ENCODE results near the gene TMEM139.

Gene TMEM139

DNA sequence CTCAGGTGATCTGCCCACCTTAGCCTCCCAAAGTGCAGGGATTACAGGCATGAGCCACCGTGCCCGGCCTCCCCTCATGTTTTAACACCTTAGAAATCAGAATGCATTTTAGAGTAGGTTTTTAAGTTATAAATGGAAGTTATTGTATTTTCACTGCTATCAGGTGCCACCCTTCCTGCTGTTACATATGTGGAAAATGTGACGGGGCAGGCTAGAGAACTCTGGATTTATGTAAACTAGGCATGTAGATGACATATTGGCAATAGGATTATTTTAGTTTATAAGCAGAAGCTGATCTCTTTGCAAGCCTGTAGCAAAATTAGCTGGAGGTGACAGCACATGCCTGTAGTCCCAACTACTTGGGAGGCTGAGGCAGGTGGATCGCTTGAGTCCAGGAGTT is 5.5 kb downstream of the TMEM139 start:
- no peak for DNase-seq

DNA sequence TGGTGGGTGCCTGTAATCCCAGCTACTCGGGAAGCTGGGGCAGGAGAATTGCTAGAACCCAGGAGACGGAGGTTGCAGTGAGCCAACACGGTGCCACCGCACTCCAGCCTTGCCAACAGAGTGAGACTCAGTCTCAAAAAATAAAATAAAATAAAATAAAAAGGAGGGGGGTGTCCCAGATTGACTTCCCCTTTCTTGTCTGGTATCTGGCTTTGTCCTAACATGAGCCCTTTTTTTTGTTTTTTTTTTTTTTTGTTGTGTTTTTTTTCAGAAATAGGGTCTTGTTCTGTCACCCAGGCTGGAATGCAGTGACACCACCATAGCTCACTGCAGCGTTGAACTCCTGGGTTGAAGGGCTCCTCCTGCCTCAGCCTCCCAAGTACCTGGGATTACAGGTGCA is 8.1 kb downstream of the TMEM139 start:
- DNase-seq: no peak

DNA sequence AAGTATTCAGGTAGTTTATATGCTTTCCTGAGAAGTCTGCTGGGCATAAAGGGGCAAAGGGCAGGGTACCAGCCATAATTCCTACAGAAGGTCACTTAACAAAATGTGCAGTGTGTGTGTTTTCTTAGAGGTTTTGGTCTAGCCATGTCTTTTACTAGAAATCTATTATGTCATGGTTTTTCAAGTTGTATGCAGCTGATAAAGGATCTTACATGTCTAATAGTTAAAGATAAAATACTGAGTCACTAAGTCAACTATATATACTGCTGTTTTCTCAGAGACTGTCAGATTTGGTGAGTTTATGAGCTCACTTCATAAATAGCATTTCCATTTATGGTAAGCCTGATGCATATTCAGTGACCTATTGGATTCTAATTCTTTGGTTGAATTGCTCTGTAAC is 11.1 kb downstream of the TMEM139 start:
- no peak for DNase-seq

DNA sequence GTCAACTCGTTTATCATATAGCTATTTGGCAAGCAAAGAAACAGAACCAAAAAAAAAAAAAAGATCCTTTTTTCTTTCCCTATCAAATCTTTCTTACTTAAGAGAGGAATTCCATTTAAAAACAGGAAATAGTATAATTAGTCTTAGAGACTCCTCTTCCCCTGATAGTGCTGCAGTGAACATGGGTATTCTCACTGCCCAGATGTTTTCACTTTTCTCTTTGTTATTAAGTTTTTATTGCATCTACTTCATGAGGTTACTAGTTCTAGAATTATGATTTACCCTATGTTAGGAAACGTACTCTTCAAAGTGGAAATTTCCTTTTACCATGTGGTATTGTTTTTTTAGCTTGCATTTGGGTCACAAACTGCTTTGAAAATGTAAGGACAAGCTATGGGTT is 11.9 kb downstream of the TMEM139 start:
- DNase-seq: no peak

DNA sequence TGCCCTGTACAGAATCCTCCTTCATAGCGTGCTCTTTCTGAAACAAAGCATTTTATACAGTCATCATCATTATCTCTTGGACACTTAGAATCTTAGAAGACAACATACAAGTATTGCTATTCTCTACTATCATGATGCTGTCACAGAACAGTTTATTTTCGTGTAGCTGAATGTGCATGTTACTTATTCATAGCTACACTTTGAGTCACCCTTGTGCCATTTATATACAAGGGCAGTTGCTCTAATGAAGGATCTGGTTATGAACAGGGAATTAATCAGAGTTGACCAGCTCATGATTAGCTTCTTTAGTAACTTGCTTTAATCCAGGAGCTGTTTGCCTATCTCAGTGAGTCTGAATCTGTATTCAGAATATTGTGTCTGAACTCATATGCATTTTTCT is 14.6 kb downstream of the TMEM139 start:
- no peak for DNase-seq

DNA sequence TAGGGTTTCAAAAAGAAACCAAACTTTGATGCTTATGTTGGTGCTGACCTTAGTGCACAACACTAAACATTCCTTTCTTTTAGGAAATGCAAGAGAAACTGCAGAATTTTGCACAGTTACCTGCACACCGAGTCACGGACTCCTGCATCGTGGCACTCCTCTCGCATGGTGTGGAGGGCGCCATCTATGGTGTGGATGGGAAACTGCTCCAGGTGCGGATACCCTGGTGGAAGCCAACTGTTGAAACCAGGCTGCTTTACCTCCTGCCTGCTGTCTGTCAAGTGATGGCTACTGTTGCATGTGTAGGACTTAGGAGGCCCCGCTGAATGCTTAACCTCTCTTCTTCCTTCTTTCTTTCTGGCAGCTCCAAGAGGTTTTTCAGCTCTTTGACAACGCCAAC is 15.1 kb downstream of the TMEM139 start:
- DNase-seq: peak; percentile 54

DNA sequence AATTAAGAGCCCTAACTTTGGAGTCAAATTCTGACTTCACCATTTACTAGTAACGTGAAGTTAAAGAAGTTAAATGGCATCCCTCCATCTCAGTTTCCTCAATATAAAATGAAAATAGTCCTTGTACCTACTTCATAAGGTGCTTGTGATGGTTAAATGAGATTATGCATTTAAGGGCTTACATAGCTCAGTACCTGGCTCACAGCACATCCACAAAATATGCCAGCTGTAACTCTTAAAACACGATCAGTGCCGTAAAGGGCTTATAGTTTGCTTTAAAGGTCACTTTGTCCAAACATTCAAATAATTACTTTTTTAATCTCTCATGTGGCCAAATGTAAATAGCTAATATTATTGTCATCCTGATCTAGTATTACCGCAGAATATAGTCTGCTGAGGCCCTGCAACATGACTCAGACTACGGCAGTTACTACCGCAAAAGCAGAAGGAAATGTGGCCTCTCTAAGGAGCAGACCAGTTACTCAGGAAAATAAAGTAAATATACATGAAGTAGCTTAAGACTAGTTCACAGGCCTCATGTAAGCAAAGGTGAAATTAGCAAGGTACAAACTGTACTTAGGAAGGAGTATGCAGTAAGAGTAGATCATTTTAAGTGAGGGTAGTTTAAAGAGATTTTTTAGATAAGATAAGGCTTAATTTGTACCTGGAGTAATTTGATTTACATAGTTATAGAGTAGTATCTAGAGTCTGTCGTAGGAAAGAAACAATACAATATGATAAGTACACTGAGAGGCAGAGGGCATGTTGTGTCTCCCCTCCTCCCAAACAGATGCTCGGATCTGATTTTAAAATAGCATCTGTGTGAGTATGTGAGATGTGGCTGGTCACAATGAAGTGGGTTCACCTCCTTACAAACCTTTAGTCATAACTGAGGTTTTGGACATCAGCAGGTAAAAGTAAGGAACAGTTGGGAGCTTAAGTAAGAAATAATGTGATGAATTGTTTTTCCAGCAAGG is 16.5 kb downstream of the TMEM139 start:
- no peak for DNase-seq

DNA sequence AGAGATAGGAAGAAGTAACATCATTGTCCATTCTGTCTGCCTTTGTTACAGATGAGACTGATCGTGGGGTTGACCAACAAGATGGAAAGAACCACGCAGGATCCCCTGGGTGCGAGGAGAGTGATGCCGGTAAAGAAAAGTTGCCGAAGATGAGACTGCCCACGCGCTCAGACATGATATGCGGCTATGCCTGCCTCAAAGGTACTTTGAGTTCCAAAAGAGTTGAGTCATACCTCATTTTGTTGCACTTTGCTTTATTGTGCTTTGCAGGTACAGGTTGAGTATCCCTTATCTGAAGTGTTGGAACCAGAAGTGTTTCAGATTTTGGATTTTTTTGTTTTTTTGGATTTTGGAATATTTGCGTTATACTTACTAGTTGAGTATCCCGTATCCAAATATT is 19.0 kb downstream of the TMEM139 start:
- no peak for DNase-seq

DNA sequence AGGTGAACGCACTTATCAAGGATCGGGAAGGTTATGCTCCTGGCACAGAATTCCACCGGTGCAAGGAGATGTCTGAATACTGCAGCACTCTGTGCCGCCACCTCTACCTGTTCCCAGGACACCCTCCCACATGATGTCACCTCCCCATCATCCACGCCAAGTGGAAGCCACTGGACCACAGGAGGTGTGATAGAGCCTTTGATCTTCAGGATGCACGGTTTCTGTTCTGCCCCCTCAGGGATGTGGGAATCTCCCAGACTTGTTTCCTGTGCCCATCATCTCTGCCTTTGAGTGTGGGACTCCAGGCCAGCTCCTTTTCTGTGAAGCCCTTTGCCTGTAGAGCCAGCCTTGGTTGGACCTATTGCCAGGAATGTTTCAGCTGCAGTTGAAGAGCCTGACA is 20.2 kb downstream of the TMEM139 start:
- DNase-seq: no peak

DNA sequence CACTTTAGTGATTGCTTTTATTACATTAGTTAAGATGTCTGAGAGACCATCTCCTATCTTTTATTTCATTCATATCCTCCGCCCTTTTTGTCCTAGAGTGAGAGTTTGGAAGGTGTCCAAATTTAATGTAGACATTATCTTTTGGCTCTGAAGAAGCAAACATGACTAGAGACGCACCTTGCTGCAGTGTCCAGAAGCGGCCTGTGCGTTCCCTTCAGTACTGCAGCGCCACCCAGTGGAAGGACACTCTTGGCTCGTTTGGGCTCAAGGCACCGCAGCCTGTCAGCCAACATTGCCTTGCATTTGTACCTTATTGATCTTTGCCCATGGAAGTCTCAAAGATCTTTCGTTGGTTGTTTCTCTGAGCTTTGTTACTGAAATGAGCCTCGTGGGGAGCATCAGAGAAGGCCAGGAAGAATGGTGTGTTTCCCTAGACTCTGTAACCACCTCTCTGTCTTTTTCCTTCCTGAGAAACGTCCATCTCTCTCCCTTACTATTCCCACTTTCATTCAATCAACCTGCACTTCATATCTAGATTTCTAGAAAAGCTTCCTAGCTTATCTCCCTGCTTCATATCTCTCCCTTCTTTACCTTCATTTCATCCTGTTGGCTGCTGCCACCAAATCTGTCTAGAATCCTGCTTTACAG is 20.8 kb downstream of the TMEM139 start:
- peak; percentile 52 for DNase-seq

DNA sequence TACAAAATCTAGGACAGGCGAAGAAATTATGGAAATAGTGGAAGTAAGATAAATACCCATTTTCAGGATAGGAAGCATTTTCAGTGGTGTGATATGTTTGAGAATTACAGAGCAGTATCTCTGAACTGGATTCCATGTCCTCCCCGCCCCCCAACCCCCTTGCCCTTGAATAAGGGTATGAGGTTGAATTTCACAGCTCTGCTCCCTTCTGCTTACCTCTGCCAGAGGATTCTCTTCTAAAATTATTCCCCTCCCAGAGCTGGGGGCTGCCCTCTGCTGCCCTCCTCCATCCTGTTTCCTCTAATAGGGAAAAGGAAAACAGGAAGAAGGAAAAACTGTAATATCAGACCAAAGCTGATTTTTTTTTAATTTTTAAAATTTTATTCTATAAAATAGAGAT is 23.9 kb downstream of the TMEM139 start:
- DNase-seq: no peak

DNA sequence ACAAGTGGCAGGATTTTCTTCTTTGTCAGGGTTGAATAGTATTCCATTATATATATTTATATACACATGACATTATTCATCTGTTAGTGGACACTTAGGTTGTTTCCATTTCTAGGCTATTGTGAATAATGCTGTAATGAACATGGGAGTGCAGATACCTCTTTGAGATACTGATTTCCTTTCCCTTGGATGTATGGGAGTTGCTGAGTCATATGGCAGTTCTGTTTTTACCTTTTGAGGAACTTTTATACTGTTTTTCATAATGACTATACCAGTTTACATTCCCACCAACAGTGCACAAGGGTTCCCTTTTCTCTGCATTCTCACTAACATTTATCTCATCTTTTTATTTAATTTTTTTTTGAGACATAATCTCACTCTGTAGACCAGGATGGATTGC is 29.4 kb downstream of the TMEM139 start:
- DNase-seq: no peak

DNA sequence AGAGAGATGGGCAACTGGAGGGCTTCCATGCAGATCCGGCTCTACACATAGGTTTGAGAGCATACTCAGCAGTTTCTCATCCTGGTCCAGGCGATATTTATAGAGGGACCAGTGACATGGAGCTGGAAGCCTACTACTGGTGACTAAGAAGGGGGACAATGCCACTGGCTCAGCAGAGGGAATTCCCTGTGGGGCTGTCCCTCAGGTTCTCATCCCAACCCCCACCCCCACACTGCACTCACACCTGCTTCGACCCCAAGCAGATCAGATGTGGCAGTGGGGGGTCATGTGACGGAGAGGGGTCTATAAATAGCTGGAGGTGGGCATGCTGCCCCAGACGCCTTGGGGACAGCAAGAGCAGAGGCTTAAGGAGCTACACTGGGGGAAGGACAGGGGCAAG is 31.0 kb downstream of the TMEM139 start, which contains the start of gene CLCN1:
Gene CLCN1, plus strand, starts transcription at position 336 of the 400 bp plus-strand sequence. CDS start 102 bp downstream, outside the sequence.
- no peak for DNase-seq

DNA sequence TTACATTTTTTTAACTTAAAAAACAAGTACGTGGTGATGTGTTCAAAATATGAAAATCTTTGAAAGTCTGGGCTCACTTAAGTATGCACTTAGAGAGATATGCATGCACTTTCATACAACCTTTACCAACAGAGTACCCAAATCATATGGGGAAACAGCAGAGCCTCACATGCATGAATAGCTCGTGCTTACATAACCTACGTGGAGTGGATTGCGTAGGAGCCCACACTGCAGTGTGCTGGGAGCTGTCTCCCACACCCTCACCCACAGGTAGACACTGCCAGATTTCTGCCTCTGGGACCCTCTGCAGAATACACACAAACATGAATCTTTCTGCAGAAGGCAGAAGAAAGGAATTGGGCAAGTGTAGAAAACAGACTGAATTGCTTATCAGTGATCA is 31.7 kb downstream of the TMEM139 start:
- no peak for DNase-seq

DNA sequence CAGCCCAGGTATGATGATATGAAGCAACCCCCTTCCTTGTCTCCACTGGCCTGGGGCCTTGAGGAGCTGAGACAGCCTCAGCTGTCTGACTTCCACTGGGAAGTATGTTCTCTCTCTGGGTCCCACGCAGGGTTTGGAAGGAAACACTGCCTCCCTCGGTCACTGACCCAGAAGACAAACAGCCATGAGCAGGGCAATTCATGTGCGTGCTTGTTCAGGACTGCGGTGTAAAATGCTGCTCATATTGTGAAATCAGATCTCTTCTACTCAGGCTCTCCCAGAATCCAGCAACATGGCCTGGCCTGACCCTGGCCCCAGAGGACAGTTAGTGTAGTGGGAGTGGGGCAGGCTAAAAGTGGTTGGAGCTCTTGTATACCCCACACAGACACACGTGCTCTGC is 33.9 kb downstream of the TMEM139 start:
- DNase-seq: no peak

DNA sequence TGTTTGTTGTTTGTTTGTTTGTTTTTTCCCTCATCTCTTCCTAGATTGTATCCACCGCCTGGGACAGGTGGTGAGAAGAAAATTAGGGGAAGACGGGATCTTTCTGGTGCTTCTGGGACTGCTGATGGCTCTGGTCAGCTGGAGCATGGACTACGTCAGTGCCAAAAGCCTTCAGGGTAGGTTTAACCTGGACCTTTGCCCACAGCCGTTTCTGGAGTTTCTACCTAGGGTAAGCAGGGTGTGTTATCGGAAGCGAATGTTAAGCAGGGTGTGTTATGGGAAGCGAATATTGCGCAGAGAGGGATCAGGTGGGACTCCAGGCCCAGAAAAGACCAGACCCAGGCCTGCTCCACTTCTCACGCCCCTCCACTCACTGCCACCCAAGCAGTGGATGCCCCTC is 35.9 kb downstream of the TMEM139 start:
- DNase-seq: no peak

DNA sequence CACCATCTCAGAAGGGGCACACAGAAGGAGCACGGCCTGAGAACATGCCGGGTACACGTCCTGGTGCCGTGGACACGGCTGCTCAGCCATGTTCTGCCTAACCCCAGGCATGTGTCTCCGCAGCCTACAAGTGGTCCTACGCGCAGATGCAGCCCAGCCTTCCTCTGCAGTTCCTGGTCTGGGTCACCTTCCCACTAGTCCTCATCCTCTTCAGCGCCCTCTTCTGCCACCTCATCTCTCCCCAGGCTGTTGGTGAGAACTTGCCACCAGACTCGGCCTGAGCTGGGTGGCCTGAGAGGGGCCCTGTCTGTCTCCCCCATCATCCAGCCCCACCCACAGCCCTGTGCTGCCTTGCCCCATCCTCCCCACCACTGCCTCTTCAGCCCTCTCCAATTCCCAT is 36.5 kb downstream of the TMEM139 start:
- DNase-seq: no peak

DNA sequence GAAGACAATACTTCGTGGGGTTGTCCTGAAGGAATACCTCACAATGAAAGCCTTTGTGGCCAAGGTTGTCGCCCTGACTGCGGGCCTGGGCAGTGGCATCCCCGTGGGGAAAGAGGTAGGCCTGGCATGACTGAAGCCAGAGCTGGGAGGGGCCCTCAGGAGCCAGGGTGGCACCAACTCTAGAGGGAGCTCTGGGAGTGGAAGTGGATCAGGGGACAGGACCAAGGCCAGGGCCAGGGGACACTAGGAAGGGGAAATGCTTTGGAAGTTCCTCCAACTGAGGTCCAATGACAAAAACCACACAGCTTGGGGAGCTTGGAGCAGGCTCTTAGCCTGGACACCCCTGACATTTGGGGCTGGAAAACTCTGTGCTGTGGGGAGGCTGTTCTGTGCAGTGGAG is 37.0 kb downstream of the TMEM139 start:
- no peak for DNase-seq

DNA sequence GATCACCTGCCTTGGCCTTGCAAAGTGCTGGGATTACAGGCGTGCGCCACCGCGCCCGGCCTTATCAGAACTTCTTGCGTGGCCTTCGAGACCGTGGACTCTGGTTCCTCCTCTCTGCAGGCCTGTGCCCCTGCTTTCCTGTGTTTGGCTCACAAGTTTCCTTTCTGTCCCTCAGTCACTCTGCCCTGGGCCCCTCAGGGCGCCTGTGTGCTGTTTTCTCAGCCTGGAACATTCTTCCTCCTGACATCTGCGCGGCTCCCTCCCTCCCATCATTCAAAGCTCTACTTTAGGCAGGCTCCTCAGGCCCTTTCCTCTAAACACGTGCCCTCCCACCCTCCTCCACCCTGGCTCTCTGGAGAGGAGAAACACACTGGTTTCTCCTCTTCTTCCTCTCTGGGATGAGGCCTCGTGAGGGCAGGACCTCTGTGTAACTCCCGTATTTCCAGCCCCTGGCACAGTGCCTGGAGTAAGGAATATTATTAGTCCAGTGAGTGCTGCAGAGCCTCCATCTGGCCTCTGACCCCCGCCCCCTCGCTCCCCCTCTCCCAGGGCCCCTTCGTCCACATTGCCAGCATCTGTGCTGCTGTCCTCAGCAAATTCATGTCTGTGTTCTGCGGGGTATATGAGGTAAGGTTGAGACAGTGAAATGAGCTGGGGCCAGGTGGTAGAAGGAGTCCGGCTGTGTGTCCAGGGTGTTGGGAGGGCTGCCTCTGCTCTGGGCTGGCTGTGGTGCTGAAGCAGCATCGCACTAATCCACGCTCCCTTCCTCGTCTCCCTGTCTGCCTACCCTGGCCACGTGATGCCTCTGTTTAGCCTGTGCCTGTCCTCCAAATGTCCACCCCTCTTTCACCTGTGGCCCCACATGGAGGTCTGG is 38.2 kb downstream of the TMEM139 start:
- DNase-seq: no peak

DNA sequence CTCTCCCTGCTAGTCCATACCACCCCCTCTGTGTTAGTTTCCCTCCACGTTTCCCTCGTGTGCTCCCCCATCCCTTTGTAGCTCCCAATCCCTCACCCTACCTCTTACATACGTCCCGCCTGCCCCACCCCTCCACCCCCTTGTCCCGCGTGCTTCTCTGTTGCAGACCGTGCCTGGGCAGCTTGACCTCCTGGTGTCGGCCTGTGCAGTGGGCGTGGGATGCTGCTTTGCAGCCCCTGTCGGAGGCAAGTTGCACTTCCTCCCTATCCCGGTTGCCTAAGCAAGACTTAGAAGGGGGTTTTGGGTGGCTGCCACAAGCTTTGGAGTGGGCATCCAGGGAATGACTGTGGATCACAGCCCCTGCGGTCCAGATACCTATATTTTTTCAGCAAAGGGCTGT is 38.9 kb downstream of the TMEM139 start:
- DNase-seq: no peak

DNA sequence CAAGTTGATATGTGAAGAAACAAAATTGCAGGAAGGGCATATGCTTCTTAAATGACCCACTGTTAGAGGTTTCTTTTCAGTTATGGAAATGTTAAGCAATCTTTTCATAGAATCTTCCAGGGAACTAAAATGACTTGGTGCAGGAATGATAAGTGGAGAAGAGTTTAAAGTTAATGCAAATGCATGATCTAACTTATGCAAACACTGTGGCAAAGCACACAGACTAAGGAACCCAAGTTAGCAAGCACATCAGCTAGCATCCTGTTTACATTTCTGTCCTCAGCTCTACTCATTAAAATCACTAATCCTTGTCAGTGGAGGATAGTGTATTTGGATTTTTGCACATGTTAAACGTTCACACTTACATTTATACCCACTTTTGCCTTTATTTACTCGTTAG is 40.5 kb downstream of the TMEM139 start:
- no peak for DNase-seq

DNA sequence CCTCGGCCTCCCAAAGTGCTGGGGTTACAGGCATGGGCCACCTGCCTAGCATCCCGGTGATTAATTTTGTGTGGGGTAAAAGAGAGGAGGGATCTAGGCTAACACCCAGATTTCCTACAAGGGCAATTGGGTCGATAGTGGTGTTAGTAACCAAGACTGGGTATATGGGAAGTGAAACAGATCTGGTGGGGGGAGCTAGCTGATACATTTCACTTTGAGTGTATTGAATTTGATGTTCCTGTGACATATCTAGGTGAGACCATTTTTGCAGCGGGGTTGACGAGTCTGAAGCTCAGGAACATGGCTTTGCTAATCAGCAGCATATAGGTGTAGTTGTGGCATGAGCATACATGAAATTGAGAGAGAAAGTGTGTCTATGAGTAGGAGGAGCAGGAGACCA is 43.1 kb downstream of the TMEM139 start:
- DNase-seq: no peak

DNA sequence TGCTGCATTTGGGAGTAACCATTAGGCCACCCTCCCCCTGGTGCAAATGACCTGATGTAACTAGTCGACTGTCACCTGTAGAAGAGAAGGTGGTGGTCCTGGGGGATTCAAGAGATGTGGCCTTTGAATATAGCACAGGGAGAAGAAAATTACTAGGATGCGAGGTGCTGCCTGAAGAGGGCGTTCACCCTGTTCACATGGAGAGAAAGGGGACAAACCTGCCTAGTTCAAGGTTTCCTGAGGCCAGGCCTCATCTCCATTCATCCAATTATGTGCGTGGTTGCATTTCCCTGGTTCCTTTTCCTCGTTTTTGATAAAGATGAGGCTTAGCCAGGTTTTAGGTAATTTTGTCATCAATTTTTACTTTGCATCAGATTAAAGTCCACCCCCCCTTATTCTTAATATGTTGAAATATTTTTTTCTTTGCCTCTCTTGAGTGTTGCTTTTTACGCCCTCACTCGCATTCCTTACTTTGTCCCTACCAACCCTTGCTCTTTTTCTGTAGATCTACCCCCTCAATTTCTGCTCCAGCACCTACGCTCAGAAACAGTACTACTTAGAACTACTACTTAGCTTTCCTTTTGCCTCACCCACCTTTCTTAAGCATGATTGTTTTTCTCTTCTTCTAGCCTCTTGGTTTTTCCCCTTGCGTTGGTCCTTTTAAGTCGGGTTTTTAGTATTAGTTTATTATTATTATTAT is 44.9 kb downstream of the TMEM139 start:
- no peak for DNase-seq

All from activated effector memory CD4-positive, alpha-beta T cell treated with Interleukin-2 at 50 U/mL for 16 hours (primary cell).